Panc1 (cell line): ENCODE measurements around the gene C1QTNF3.

Experiments used
- CTCF ChIP-seq: fragments of 450-650 bp; IDR thresholded peaks from 2 replicates; pipeline ENCODE4 v1.5.1; 2017; ENCODE audit warnings: mild to moderate bottlenecking
- POLR2AphosphoS5 ChIP-seq: IDR thresholded peaks from 2 replicates; pipeline ENCODE4 v1.6.1; 2012; ENCODE audit warnings: mild to moderate bottlenecking, low read depth, low read length, moderate library complexity
- REST ChIP-seq, 2 experiments: IDR thresholded peaks; 2 replicates each; pipeline ENCODE4 v1.6.1; 2011 to 2012; ENCODE audit warnings: low read depth in 2 of 2, control low read depth in 1 of 2, low read length in 1 of 2, mild to moderate bottlenecking in 1 of 2, moderate library complexity in 1 of 2; ENCODE audit not compliant: insufficient read depth in 1 of 2
- SIN3A ChIP-seq: IDR thresholded peaks from 2 replicates; pipeline ENCODE4 v1.6.1; 2012; ENCODE audit warnings: low read depth, mild to moderate bottlenecking, low read length, moderate library complexity, borderline replicate concordance; ENCODE audit not compliant: insufficient read depth
- TCF7L2 ChIP-seq: IDR thresholded peaks from 2 replicates; pipeline ENCODE4 v1.6.1; 2011; ENCODE audit warnings: mild to moderate bottlenecking, low read depth, low read length, inconsistent platforms

GRCh38 chr5:34038838-34039237, 4.2 kb downstream of the C1QTNF3 start:
- TF ChIP-seq CTCF (no peak), TCF7L2 (no peak), REST (IDR thresholded peaks at IDR 0.05; ENCODE audit: insufficient read depth in 1 of 2, low read depth in 2 of 2, low read length in 1 of 2) (no peak), POLR2AphosphoS5 (no peak), SIN3A (no peak)
